IMR-90 (cell line): Measurements from ENCODE around the gene NPLOC4. TPM values are rescaled to one million over a fixed set of nuclear protein-coding genes. Genes with fewer than 3 reads are reported as not detected.

Experiments used
- ATAC-seq: fragments of 200-7000 bp; cut with Tn5 transposase; 2 replicates; pipeline ENCODE4 v1.9.1; 2020; ENCODE audit warnings: low read depth, mild to moderate bottlenecking, moderate library complexity
- BruUV-seq: library from RNA; stranded (reverse); fragments of 400-500 nt; replicated peaks from 2 replicates; lab custom pipeline; 2021; lab: Mats Ljungman, UMichigan
- CTCF ChIA-PET: fragments of 300-600 bp; formaldehyde crosslinking; extraction: SDS; loops from one replicate; lab custom pipeline; 2021; ENCODE audit warnings: antibody characterized with exemption; lab: Yijun Ruan, JAX
- POLR2A ChIA-PET: fragments of 300-600 bp; sonication (Branson Sonifier 250); formaldehyde crosslinking; loops from one replicate; lab custom pipeline; 2022; ENCODE audit warnings: antibody characterized with exemption; ENCODE audit not compliant: unreplicated experiment; lab: Charles Lee
- DNase-seq: peaks from one replicate; pipeline ENCODE4 v3.0.0; 2013
- H2AFZ ChIP-seq: replicated peaks from 2 replicates; pipeline ENCODE3; 2013; ENCODE audit warnings: low read length, mild to moderate bottlenecking; ENCODE audit not compliant: poor library complexity
- H2AK5ac ChIP-seq: 2 replicates; pipeline ENCODE4 v1.6.1; 2013; ENCODE audit warnings: low read depth, low read length, inconsistent platforms
- H2AK9ac ChIP-seq: replicated peaks from 2 replicates; pipeline ENCODE3; 2013; ENCODE audit warnings: mild to moderate bottlenecking, low read depth, low read length, moderate library complexity; ENCODE audit not compliant: poor library complexity
- H2BK120ac ChIP-seq: 2 replicates; pipeline ENCODE4 v1.6.1; 2013; ENCODE audit warnings: low read depth, low read length, inconsistent platforms
- H2BK15ac ChIP-seq: 3 replicates; pipeline ENCODE4 v1.6.1; 2013; ENCODE audit warnings: low read depth, low read length, inconsistent platforms
- H2BK20ac ChIP-seq: 2 replicates; pipeline ENCODE4 v1.6.1; 2013; ENCODE audit warnings: low read depth, mild to moderate bottlenecking, inconsistent platforms, low read length, moderate library complexity
- H2BK5ac ChIP-seq: 2 replicates; pipeline ENCODE4 v1.6.1; 2013; ENCODE audit warnings: mild to moderate bottlenecking, low read depth, low read length, inconsistent platforms; ENCODE audit not compliant: poor library complexity, severe bottlenecking
- H3K14ac ChIP-seq: replicated peaks from 2 replicates; pipeline ENCODE4 v1.6.1; 2013; ENCODE audit warnings: low read depth, low read length, inconsistent platforms
- H3K18ac ChIP-seq: 2 replicates; pipeline ENCODE4 v1.6.1; 2013; ENCODE audit warnings: low read depth, low read length, control low read depth
- H3K23ac ChIP-seq: 2 replicates; pipeline ENCODE4 v1.6.1; 2013; ENCODE audit warnings: low read depth, low read length, inconsistent platforms
- H3K27ac ChIP-seq: 2 replicates; pipeline ENCODE4 v1.5.1; 2013; ENCODE audit warnings: mild to moderate bottlenecking, control low read depth, low read length; ENCODE audit not compliant: insufficient read depth
- H3K27me3 ChIP-seq: 2 replicates; pipeline ENCODE4 v1.6.1; 2013; ENCODE audit warnings: low read length; ENCODE audit not compliant: control insufficient read depth, insufficient read depth
- H3K36me3 ChIP-seq: 2 replicates; pipeline ENCODE4 v1.6.1; 2013; ENCODE audit warnings: low read length, mixed read lengths; ENCODE audit not compliant: control insufficient read depth, insufficient read depth
- H3K4ac ChIP-seq: 2 replicates; pipeline ENCODE4 v1.6.1; 2013; ENCODE audit warnings: low read depth, low read length, inconsistent platforms
- H3K4me1 ChIP-seq: 2 replicates; pipeline ENCODE4 v1.6.1; 2013; ENCODE audit warnings: low read length, mixed read lengths; ENCODE audit not compliant: control insufficient read depth, insufficient read depth
- H3K4me2 ChIP-seq: 2 replicates; pipeline ENCODE4 v1.6.1; 2013; ENCODE audit warnings: low read depth, mild to moderate bottlenecking, control low read depth, low read length, moderate library complexity
- H3K4me3 ChIP-seq: 2 replicates; pipeline ENCODE4 v1.5.1; 2013; ENCODE audit warnings: low read depth, mild to moderate bottlenecking, control low read depth, low read length, moderate library complexity; ENCODE audit not compliant: insufficient read depth
- H3K56ac ChIP-seq: 2 replicates; pipeline ENCODE4 v1.6.1; 2013; ENCODE audit warnings: low read length, inconsistent platforms; ENCODE audit not compliant: insufficient read depth; ENCODE audit errors: extremely low read depth
- H3K79me1 ChIP-seq, 2 experiments: 2 replicates each; pipeline ENCODE4 v1.6.1; 2013; ENCODE audit warnings: low read length in 2 of 2, inconsistent platforms in 1 of 2, low read depth in 1 of 2
- H3K9ac ChIP-seq: 2 replicates; pipeline ENCODE4 v1.6.1; 2013; ENCODE audit warnings: low read depth, low read length, control low read depth
- H3K9me1 ChIP-seq: 2 replicates; pipeline ENCODE4 v1.6.1; 2013; ENCODE audit warnings: low read length, inconsistent platforms; ENCODE audit not compliant: insufficient read depth
- H3K9me3 ChIP-seq: 2 replicates; pipeline ENCODE4 v1.6.1; 2013; ENCODE audit warnings: low read length; ENCODE audit not compliant: control insufficient read depth, insufficient read depth
- H4K20me1 ChIP-seq: 2 replicates; pipeline ENCODE4 v1.6.1; 2013; ENCODE audit warnings: low read length, inconsistent platforms; ENCODE audit not compliant: insufficient read depth
- H4K5ac ChIP-seq: 2 replicates; pipeline ENCODE4 v1.6.1; 2013; ENCODE audit warnings: mild to moderate bottlenecking, low read depth, low read length, control low read depth
- H4K8ac ChIP-seq, 2 experiments: 2 replicates each; pipeline ENCODE4 v1.6.1; 2013; ENCODE audit warnings: low read depth in 2 of 2, low read length in 2 of 2, control low read depth in 1 of 2, inconsistent platforms in 1 of 2
- H4K91ac ChIP-seq: 2 replicates; pipeline ENCODE4 v1.6.1; 2013; ENCODE audit warnings: low read depth, low read length, inconsistent platforms; ENCODE audit not compliant: insufficient read depth
- BHLHE40 ChIP-seq: fragments of 150-350 bp; IDR thresholded peaks from 2 replicates; pipeline ENCODE4 v1.6.1; 2016; ENCODE audit warnings: mild to moderate bottlenecking, low read depth, low read length
- CEBPB ChIP-seq: IDR thresholded peaks from 2 replicates; pipeline ENCODE4 v1.6.1; 2012; ENCODE audit warnings: low read depth, low read length, improper control_type of control experiment
- CHD1 ChIP-seq: IDR thresholded peaks from 2 replicates; pipeline ENCODE4 v1.6.1; 2012; ENCODE audit warnings: low read depth, low read length, improper control_type of control experiment
- CTCF ChIP-seq: conservative IDR thresholded peaks from 2 replicates; pipeline ENCODE4 v1.5.1; 2012; ENCODE audit warnings: mild to moderate bottlenecking, low read depth, low read length, improper control_type of control experiment
- ELK1 ChIP-seq: fragments of 150-350 bp; IDR thresholded peaks from 2 replicates; pipeline ENCODE4 v1.6.1; 2016; ENCODE audit warnings: low read depth, mild to moderate bottlenecking, low read length, moderate library complexity, borderline replicate concordance
- FOS ChIP-seq: fragments of 150-350 bp; IDR thresholded peaks from 2 replicates; pipeline ENCODE4 v1.6.1; 2016; ENCODE audit warnings: low read depth, low read length
- MAFK ChIP-seq: IDR thresholded peaks from 2 replicates; pipeline ENCODE4 v1.6.1; 2012; ENCODE audit warnings: low read depth, low read length, improper control_type of control experiment
- MAZ ChIP-seq: IDR thresholded peaks from 2 replicates; pipeline ENCODE4 v1.6.1; 2012; ENCODE audit warnings: low read depth, mild to moderate bottlenecking, low read length, improper control_type of control experiment, moderate library complexity, borderline replicate concordance
- MXI1 ChIP-seq: IDR thresholded peaks from 2 replicates; pipeline ENCODE4 v1.6.1; 2012; ENCODE audit warnings: low read depth, mild to moderate bottlenecking, low read length, moderate library complexity, borderline replicate concordance
- NFE2L2 ChIP-seq: fragments of 150-350 bp; IDR thresholded peaks from 2 replicates; pipeline ENCODE4 v1.6.1; 2016; ENCODE audit warnings: low read depth, mild to moderate bottlenecking, low read length
- POLR2A ChIP-seq: IDR thresholded peaks from 2 replicates; pipeline ENCODE4 v1.6.1; 2012; ENCODE audit warnings: mild to moderate bottlenecking, low read depth, low read length
- RAD21 ChIP-seq: IDR thresholded peaks from 2 replicates; pipeline ENCODE4 v1.6.1; 2012; ENCODE audit warnings: low read length, improper control_type of control experiment
- RCOR1 ChIP-seq: IDR thresholded peaks from 2 replicates; pipeline ENCODE4 v1.6.1; 2012; ENCODE audit warnings: mild to moderate bottlenecking, low read length, improper control_type of control experiment; ENCODE audit not compliant: insufficient replicate concordance
- RFX5 ChIP-seq: IDR thresholded peaks from 2 replicates; pipeline ENCODE4 v1.8.0; 2012; ENCODE audit warnings: low read depth, mild to moderate bottlenecking, low read length, moderate library complexity
- SMC3 ChIP-seq: fragments of 150-350 bp; IDR thresholded peaks from 2 replicates; pipeline ENCODE4 v1.6.1; 2016; ENCODE audit warnings: low read depth, mild to moderate bottlenecking, antibody characterized with exemption, low read length, moderate library complexity
- USF2 ChIP-seq: fragments of 150-350 bp; IDR thresholded peaks from 2 replicates; pipeline ENCODE4 v1.6.1; 2017; ENCODE audit warnings: mild to moderate bottlenecking, antibody characterized with exemption, low read length, low read depth
- WGBS, 2 experiments: methylation state at CpG; one replicate each; pipeline versions ENCODE4 v1.1.5 to v1.1.7; 2013; ENCODE audit warnings: missing lambda C conversion rate in 2 of 2; ENCODE audit not compliant: insufficient read length in 1 of 2; ENCODE audit errors: extremely low coverage in 2 of 2; 5-methylcytosine and 5-hydroxymethylcytosine counted together
- dilution Hi-C: fragments of 300-500 bp; cut with HindIII; formaldehyde crosslinking; loops from one replicate; pipeline ENCODE4 v1.14.3; 2018; ENCODE audit warnings: low sequenced_read_pairs; ENCODE audit not compliant: unreplicated experiment
- in situ Hi-C: fragments of 300-500 bp; cut with MboI; formaldehyde crosslinking; loops from 3 replicates; pipeline ENCODE4 v1.14.3; 2019; ENCODE audit warnings: low sequenced_read_pairs, inconsistent platforms, mixed read lengths
- intact Hi-C: fragments of 100-400 bp; cut with micrococcal nuclease; formaldehyde crosslinking; loops from 2 replicates; pipeline ENCODE4 v1.10.0; 2022
- polyA plus RNA-seq, 3 experiments: library from polyadenylated mRNA; depleted of rRNA; stranded (reverse); fragments of >200 nt; gene quantifications; 2 replicates each; pipeline ENCODE4 v1.2.3, GENCODE V29; 2012; ENCODE audit warnings: low replicate concordance in 1 of 3
- total RNA-seq: library from RNA; depleted of rRNA; stranded (reverse); fragments of >200 nt; gene quantifications from 2 replicates; pipeline ENCODE4 v1.2.3, GENCODE V29; 2012

The NPLOC4 gene
- total and polyA plus RNA-seq, 2 of the 4 experiments (the other 2 are of a cell fraction), result 70.4 to 78.3 TPM

GRCh38 chr17:81570964-81571363 is 65.9 kb downstream of the NPLOC4 start:
- Histone ChIP-seq H2BK5ac (no peak overlapping the region), H4K20me1 (peaks cover 12% of the 10 kb centered on the region), H3K56ac (no peak overlapping the region), H2BK120ac (no peak overlapping the region), H3K4me2 (no peak overlapping the region), H2BK15ac (no peak overlapping the region), H3K36me3 (peaks cover 54% of the 10 kb centered on the region), H3K9me1 (peaks cover 32% of the 10 kb centered on the region), H2AFZ (no peak overlapping the region), H3K27me3 (no peaks in the 10 kb centered on the region), H2AK9ac (no peak overlapping the region), H3K4me1 (peaks cover 23% of the 10 kb centered on the region), H3K23ac (no peak overlapping the region), H4K5ac (no peak overlapping the region), H3K9ac (no peak overlapping the region), H3K27ac (no peak overlapping the region), H3K18ac (no peak overlapping the region), H2BK20ac (no peak overlapping the region), H3K14ac (no peak overlapping the region), H4K91ac (no peak overlapping the region), H2AK5ac (no peak overlapping the region), H4K8ac (no peak overlapping the region), H3K4me3 (no peak overlapping the region), H3K9me3 (no peaks in the 10 kb centered on the region), H3K4ac (no peak overlapping the region), H3K79me1 (peaks cover 44 to 82% of the 10 kb centered on the region in 2 experiments)
- 97% methylated on average over 7 of the region's 11 CpGs; no CpG with 5 or more reads in 1 of the 2 experiments for WGBS, 2 experiments
- BruUV-seq, result no TSS peak
- ChIA-PET POLR2A (no interaction called here), CTCF (no interaction called here)
- in situ Hi-C loops, result no loop called here
- TF ChIP-seq SMC3 (no peak), MAFK (no peak), POLR2A (no peak), FOS (no peak), RFX5 (no peak), BHLHE40 (no peak), NFE2L2 (no peak), RAD21 (no peak), CHD1 (no peak), CEBPB (no peak), USF2 (no peak), RCOR1 (no peak), ELK1 (no peak), MXI1 (no peak), CTCF (no peak), MAZ (no peak)
- DNase-seq (no peak), ATAC-seq (no peak)
- dilution Hi-C loops, result no loop called here
- intact Hi-C loops, result no loop called here
